HepG2 (cell line): Measurements from ENCODE around the gene BBLN. TPM values are rescaled to one million over a fixed set of nuclear protein-coding genes. Genes with fewer than 3 reads are reported as not detected.

Experiments used
- ATAC-seq: fragments of 200-7000 bp; cut with Tn5 transposase; 3 replicates; pipeline ENCODE4 v1.9.1; 2020; ENCODE audit warnings: mild to moderate bottlenecking, moderate library complexity
- BruUV-seq: library from RNA; stranded (reverse); fragments of 400-500 nt; replicated peaks from 2 replicates; lab custom pipeline; 2021; lab: Mats Ljungman, UMichigan
- CTCF ChIA-PET: fragments of 300-600 bp; formaldehyde crosslinking; extraction: SDS; loops from one replicate; lab custom pipeline; 2021; ENCODE audit warnings: low total read pairs, inconsistent platforms, low intra/inter-chr PET ratio; lab: Yijun Ruan, JAX
- POLR2A ChIA-PET: fragments of 350-600 bp; sonication (Branson Sonifier 250); formaldehyde crosslinking; loops from one replicate; lab custom pipeline; 2020; ENCODE audit warnings: antibody characterized with exemption, inconsistent platforms; lab: Yijun Ruan, JAX
- DNase-seq: peaks from one replicate; pipeline ENCODE4 v3.0.0-alpha.2; 2015; ENCODE audit warnings: low spot score
- FAIRE-seq: peaks from 3 replicates; lab custom pipeline; 2011; peaks lifted over from hg19 to GRCh38; lab: Jason Lieb, UNC
- H2AFZ ChIP-seq: one replicate; pipeline ENCODE4 v1.6.1; 2011; ENCODE audit warnings: low read length, inconsistent platforms
- H3K27ac ChIP-seq: fragments of 300-600 bp; 3 replicates; pipeline ENCODE4 v1.8.0; 2011; ENCODE audit warnings: mixed run types, mild to moderate bottlenecking, mixed read lengths, low read length, inconsistent platforms; ENCODE audit not compliant: insufficient read depth; ENCODE audit errors: extremely low read length
- H3K27me3 ChIP-seq, 2 experiments: fragments of 200-600 bp in 1 of 2; 2 replicates in 1 of 2; 3 replicates in 1 of 2; pipeline versions ENCODE4 v1.6.0 to v1.8.0; 2011; ENCODE audit warnings: low read length in 2 of 2, mild to moderate bottlenecking in 2 of 2, moderate library complexity in 2 of 2, inconsistent platforms in 1 of 2; ENCODE audit not compliant: insufficient read depth in 2 of 2, control insufficient read depth in 1 of 2
- H3K36me3 ChIP-seq, 2 experiments: fragments of 200-600 bp in 1 of 2; replicated peaks in 1 of 2; 2 replicates in 1 of 2; 3 replicates in 1 of 2; pipeline versions ENCODE4 v1.5.1 to v1.8.0; 2011; ENCODE audit warnings: low read length in 2 of 2, inconsistent platforms in 1 of 2; ENCODE audit not compliant: insufficient read depth in 2 of 2, control insufficient read depth in 1 of 2
- H3K4me1 ChIP-seq: 2 replicates; pipeline ENCODE4 v1.5.1; 2012; ENCODE audit warnings: low read length, inconsistent platforms; ENCODE audit not compliant: insufficient read depth
- H3K4me2 ChIP-seq: 2 replicates; pipeline ENCODE4 v1.6.0; 2011; ENCODE audit warnings: low read depth, low read length, inconsistent platforms
- H3K4me3 ChIP-seq, 3 experiments: fragments of 200-600 bp in 1 of 3; sonication (generic), shearing (Covaris generic) in 1 of 3; replicated peaks in 1 of 3; 2 replicates each; pipeline ENCODE4 v1.5.1; 2011 to 2016; ENCODE audit warnings: low read length in 3 of 3, inconsistent platforms in 2 of 3, low read depth in 2 of 3, mild to moderate bottlenecking in 2 of 3, control low read depth in 1 of 3, mixed read lengths in 1 of 3; ENCODE audit not compliant: insufficient read depth in 1 of 3
- H3K79me2 ChIP-seq: one replicate; pipeline ENCODE4 v1.6.1; 2011; ENCODE audit warnings: low read length, inconsistent platforms; ENCODE audit not compliant: insufficient read depth
- H3K9ac ChIP-seq: 2 replicates; pipeline ENCODE4 v1.6.0; 2011; ENCODE audit warnings: mild to moderate bottlenecking, low read depth, low read length, inconsistent platforms; ENCODE audit not compliant: insufficient read depth
- H3K9me3 ChIP-seq: 2 replicates; pipeline ENCODE4 v1.5.1; 2012; ENCODE audit warnings: mild to moderate bottlenecking, low read length
- H4K20me1 ChIP-seq: 2 replicates; pipeline ENCODE4 v1.6.0; 2011; ENCODE audit warnings: inconsistent platforms, mild to moderate bottlenecking, low read length, moderate library complexity; ENCODE audit not compliant: insufficient read depth
- AGO2 ChIP-seq: fragments of 200-400 bp; formaldehyde crosslinking; optimal IDR thresholded peaks from 2 replicates; pipeline ENCODE3; 2017; ENCODE audit warnings: mild to moderate bottlenecking, low read depth, low read length, moderate library complexity
- DNMT3B ChIP-seq: conservative IDR thresholded peaks from 2 replicates; pipeline ENCODE4 v1.6.1; 2016; ENCODE audit warnings: missing biosample characterization, control low read depth
- KLF6 ChIP-seq: IDR thresholded peaks from 2 replicates; pipeline ENCODE4 v1.8.0; 2016; ENCODE audit warnings: missing biosample characterization, missing genetic modification reagents
- MAF1 ChIP-seq: sonication (generic); formaldehyde crosslinking; IDR thresholded peaks from 2 replicates; pipeline ENCODE4 v1.5.0; 2020; ENCODE audit warnings: missing genetic modification reagents, borderline replicate concordance
- PHF20 ChIP-seq: sonication (generic); formaldehyde crosslinking; IDR thresholded peaks from 2 replicates; pipeline ENCODE4 v1.5.0; 2020; ENCODE audit warnings: mild to moderate bottlenecking, missing genetic modification reagents
- TFDP2 ChIP-seq: sonication (generic); formaldehyde crosslinking; IDR thresholded peaks from 2 replicates; pipeline ENCODE4 v1.4.0; 2020; ENCODE audit warnings: missing genetic modification reagents
- ZBTB2 ChIP-seq: sonication (generic); formaldehyde crosslinking; IDR thresholded peaks from 2 replicates; pipeline ENCODE4 v1.8.0; 2022; ENCODE audit warnings: low read depth, missing genetic modification reagents
- ZFP1 ChIP-seq: IDR thresholded peaks from 2 replicates; pipeline ENCODE4 v1.6.1; 2016
- ZKSCAN5 ChIP-seq: sonication (generic); formaldehyde crosslinking; IDR thresholded peaks from 2 replicates; pipeline ENCODE4 v1.5.1; 2020; ENCODE audit warnings: mild to moderate bottlenecking, missing genetic modification reagents
- ZNF264 ChIP-seq: sonication (generic); formaldehyde crosslinking; IDR thresholded peaks from 2 replicates; pipeline ENCODE4 v1.4.0; 2020; ENCODE audit warnings: missing genetic modification reagents
- ZNF33B ChIP-seq: sonication (generic); formaldehyde crosslinking; IDR thresholded peaks from 2 replicates; pipeline ENCODE4 v1.5.1; 2020; ENCODE audit warnings: mild to moderate bottlenecking, missing genetic modification reagents
- ZNF451 ChIP-seq: sonication (generic); formaldehyde crosslinking; IDR thresholded peaks from 2 replicates; pipeline ENCODE4 v1.5.0; 2020; ENCODE audit warnings: mild to moderate bottlenecking, missing genetic modification reagents
- ZNF639 ChIP-seq: conservative IDR thresholded peaks from 2 replicates; pipeline ENCODE4 v1.6.1; 2018; ENCODE audit warnings: missing genetic modification reagents
- ZNF646 ChIP-seq: sonication (generic); formaldehyde crosslinking; IDR thresholded peaks from 2 replicates; pipeline ENCODE4 v1.9.0; 2021; ENCODE audit warnings: mild to moderate bottlenecking, missing genetic modification reagents
- WGBS: methylation state at CpG from one replicate; pipeline ENCODE4 v1.1.6; 2017; ENCODE audit warnings: low lambda C conversion rate; 5-methylcytosine and 5-hydroxymethylcytosine counted together
- in situ Hi-C: cut with HindIII; loops from 2 replicates; pipeline ENCODE4 v1.10.0; 2017; ENCODE audit warnings: low pct_unique_long_range_greater_than_20kb; ENCODE audit not compliant: extremely low pct_ligation_motif_present
- intact Hi-C: fragments of 100-400 bp; cut with micrococcal nuclease; formaldehyde crosslinking; loops from one replicate; pipeline ENCODE4 v1.10.0; 2022; ENCODE audit not compliant: unreplicated experiment
- polyA plus RNA-seq, 8 experiments: library from polyadenylated mRNA; depleted of rRNA in 3 of 8; stranded (reverse) in 7 of 8; unstranded in 1 of 8; fragments of >200 nt; fragmentation: Illumina TruSeq in 4 of 8; extraction: Trizol in 4 of 8; gene quantifications; 2 replicates each; pipeline versions ENCODE4 v1.2.1 to v1.2.3, GENCODE V29; 2011 to 2016; ENCODE audit warnings: low read depth in 4 of 8, missing spikeins in 1 of 8, mixed read lengths in 1 of 8; ENCODE audit not compliant: insufficient read depth in 1 of 8
- total RNA-seq, 5 experiments: library from RNA; depleted of rRNA; stranded (reverse); fragments of >200 nt; fragmentation: Illumina TruSeq; extraction: Trizol; gene quantifications; 2 replicates each; pipeline ENCODE4 v1.2.3, GENCODE V29; 2016; ENCODE audit warnings: low read depth in 1 of 5

The BBLN gene
- total and polyA plus RNA-seq, 2 of the 13 experiments (the other 11 are each of a cell fraction or from before 2014, with no cell fraction given), result 27.6 to 33.1 TPM

- no peak for ATAC-seq
- Histone ChIP-seq H3K9me3 (no peaks in the 10 kb centered on the region), H3K9ac (no peak overlapping the region), H3K36me3 (peaks cover 15 to 54% of the 10 kb centered on the region in 2 experiments; a peak in 4 of 5 replicates), H3K27ac (no peak overlapping the region), H4K20me1 (no peaks in the 10 kb centered on the region), H3K4me1 (peaks cover 13% of the 10 kb centered on the region), H3K4me2 (no peak overlapping the region), H3K4me3 (no peak overlapping the region), H3K79me2 (no peaks in the 10 kb centered on the region), H2AFZ (no peak overlapping the region), H3K27me3 (no peaks in the 10 kb centered on the region)
- FAIRE-seq, result no peak
- intact Hi-C loops, result no loop called here
- ChIA-PET CTCF (no interaction called here), POLR2A (no interaction called here)
- no peak for DNase-seq
- in situ Hi-C loops, result no loop called here
- no TSS peak for BruUV-seq
- 90% methylated on average over 11 of the region's 14 CpGs for WGBS
- no peak for TF ChIP-seq ZNF639 (CRISPR knock-in tag)
- no peak for TF ChIP-seq DNMT3B
- TF ChIP-seq ZBTB2 (CRISPR knock-in tag), result no peak
- TF ChIP-seq ZNF646, result no peak
- TF ChIP-seq ZNF33B (CRISPR knock-in tag), result no peak
- no peak for TF ChIP-seq PHF20 (CRISPR knock-in tag)
- TF ChIP-seq MAF1, result no peak
- no peak for TF ChIP-seq ZKSCAN5 (CRISPR knock-in tag)
- no peak for TF ChIP-seq TFDP2
- no peak for TF ChIP-seq ZNF451
- no peak for TF ChIP-seq ZFP1
- TF ChIP-seq AGO2, result no peak
- no peak for TF ChIP-seq KLF6 (CRISPR knock-in tag)
- TF ChIP-seq ZNF264 (CRISPR knock-in tag), result no peak
These were observed 4.3 kb downstream of the BBLN start for GRCh38 chr9:128164307-128164885.
